AG08396 (cell line): ENCODE data around the gene POU6F2.
"Not testable (repeated sequence)": the region's sequence is repeated elsewhere in the genome, so short reads cannot be mapped to it uniquely, and the experiment has no call there.

Experiments
- DNase-seq: peaks from one replicate; pipeline ENCODE4 v3.0.0; 2012; ENCODE audit warnings: low spot score, mixed read lengths

Gene POU6F2

DNA sequence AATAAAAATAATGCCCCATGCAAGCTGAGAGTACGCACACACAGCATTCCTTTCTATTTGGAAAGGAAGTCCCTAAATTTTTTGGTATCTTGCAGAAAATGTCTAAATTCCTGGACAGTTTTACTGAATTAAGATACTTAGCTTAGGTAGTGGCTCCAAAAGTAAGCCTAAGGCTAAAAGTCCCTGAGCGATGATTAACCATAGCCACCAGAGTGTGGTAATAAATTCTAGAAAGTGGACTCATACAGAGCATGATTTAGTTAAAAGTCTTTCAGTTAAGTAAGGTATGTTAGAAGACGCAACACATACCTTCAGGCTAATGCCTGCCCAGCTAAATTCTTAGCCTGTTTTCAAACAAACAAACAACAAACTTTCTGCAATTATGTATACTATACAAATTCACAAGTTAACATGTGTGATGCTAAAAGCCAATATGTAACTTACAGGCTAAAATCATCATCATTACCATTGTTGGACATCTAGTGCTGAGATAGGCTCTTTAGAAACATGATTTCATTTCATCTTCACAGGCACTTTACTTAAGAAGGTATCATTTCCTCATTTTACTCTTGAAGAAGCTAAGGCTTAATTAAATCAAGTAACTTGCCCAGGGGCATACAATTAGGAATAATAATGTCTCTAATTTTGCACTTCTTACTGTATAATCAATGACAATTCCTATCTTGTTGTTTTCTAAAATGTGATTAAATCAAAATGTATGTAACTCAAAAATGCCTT is 327.1 kb downstream of the POU6F2 start:
- no peak for DNase-seq

DNA sequence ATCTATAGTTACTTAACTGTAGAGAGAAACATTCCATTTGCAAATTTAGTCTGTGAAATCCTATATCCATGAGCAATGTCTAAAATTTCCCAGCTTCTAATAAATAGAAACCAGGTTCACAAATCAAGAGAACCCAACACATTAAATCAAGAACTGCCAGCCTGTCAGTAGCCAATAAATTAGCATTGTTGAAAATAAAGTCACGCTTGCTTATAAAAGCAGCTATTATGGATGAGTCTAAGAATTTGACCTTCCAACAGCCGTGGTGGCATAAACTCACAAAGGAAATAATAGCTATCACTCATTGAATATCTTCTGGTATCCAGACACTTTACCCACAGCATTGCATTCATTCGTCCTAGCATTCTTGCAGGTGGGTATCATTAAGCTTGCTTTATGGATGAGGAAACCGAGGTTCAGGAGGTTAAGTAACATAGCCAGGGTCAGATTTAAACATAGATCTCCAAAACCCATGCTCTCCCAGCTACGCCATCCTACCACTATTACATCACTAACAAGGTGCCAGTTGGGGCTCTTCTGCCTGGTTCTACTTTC is 328.4 kb downstream of the POU6F2 start:
- no peak for DNase-seq

DNA sequence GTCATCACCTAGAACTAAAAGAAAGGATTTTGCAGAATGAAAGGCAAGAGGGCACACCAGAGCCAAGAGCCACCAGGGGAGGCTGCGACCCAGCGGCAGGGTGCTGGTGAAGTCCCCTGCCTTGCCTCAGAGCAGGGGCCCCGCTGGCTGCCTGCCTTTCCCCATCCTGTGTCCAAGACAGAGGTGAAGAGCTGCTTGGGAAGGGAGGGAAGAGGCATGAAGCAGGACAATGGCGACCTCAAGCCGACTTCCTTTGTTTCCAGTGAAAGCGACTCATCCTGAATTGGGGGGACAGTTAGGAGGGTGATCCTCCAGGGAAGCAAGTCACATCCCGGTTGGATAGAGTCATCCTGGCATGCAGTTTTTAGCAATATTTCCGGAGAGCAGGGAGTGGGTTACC is 333.0 kb downstream of the POU6F2 start:
- no peak for DNase-seq

DNA sequence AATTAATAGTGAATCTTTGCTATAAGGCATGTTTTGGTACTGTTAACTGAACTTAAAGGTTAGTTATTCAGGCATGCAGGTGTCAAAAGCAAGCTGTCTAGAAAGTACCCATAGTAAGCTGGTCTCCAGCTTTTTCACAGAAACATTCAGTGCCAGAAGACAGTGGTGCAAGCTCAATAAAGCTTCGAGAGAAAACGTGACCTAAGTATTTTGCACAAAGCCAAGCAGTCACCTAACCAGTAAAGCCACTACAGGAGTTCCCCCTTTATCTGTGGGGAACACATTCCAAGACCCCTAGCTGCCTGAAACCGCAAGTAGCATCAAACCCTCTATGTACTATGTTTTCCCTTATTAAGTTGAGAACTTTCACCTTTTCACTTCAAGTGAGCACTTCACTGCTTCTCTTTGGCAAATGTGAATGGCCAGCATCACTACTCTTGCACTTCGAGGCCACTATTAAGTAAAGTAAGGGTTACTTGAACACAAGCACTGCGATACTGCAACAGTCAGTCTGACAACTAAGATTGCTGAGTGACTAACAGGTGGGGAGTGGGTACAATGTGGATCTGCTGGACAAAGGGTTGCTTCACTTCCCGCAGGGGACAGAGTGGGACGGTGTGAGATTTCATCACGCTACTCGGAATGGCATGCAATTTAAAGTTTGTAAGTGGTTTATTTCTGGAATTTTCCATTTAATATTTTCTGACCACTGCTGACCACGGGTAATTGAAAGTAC is 334.7 kb downstream of the POU6F2 start:
- DNase-seq, result no peak

DNA sequence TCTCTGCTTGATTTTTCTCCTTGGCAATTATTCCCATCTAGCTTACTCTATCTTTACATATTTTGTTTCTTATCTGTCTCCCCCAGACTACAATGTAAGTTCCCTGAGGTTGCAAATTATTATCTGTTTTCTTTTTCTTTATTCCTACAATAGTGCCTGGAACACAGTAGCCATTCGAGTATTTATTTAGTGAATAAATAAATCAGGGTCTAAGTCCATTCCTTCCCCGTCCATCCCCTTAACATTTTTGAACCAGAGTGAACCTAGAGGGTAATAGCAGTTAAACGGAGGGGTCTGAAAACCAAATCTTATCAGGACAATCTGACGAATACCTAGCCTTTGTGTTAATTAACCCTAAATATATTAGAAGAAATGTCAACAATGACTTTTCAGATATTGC is 335.7 kb downstream of the POU6F2 start:
- DNase-seq, result no peak

DNA sequence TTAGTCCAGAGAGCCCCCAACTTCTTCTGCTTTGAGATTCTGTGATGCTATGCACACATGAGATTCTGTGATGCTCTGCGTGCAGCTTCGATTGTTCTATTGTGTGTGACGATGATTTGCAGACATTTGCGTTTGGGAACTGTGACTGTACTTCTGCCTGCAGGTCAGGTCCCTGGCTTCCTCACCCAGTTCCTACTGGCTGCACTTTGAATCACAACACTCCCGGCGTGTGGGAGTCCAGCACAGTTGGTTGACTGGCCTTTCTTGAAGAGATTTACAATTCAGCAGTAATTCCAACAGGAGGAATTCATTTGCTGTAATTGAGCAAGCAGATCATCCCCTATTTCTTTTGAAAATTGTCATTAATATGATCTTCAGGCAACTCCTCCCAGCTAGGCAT is 336.3 kb downstream of the POU6F2 start:
- no peak for DNase-seq

DNA sequence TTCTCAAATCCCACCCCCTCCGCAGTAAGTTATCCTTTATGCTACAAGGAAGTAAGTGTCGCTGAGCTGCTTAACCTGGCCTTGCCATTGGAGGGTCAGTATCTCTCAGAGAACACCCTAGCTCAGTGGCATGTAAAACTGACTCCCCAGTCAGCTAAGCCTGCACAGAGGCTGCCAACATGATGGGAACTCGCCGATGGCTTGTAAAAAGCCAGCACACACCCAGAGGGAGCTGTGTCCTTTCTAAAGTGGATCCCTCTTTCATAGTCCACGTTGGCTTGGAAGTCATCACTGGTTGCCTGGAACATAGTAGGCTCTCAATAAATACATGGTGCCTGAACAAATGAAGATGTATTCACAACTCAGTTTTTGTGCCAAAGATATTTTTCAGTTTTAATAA is 339.4 kb downstream of the POU6F2 start:
- DNase-seq, result no peak

DNA sequence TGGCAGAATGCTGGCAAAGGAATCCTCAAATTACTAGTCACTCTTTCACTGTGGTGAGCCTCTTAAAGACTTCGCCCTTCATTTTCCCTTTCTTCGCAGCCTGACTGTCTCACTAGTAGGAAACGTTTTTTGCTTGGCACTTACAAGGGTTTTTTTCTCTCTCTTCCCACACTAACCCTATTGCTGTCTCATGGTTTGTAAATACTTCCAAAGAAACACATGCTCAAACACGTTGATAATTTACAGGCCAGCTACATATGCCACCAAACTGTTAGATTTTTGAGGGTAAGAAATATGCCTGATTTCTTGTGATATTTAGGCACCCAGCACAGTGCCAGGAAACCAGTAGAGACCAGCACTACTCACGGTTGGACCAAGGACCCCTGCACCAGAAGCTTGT is 340.2 kb downstream of the POU6F2 start:
- no peak for DNase-seq

DNA sequence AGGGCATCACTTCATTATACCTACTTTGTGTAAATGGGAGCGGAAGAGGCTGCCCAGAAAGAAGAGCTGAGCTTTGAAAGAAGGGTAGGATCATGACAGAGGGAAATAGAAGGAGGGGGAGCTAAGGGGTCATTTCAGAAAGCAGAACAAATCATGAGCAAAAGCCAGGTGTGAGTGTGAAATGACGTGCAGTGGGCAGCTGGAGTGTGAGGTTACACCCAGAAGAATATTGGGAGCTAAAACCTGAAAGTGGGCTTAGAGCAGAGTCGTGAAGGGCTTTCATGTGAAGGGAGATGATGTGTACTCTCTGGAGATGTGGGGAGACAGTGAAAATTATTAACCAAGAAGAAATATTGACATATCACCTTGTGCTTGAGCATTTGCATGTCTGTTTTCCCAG is 343.5 kb downstream of the POU6F2 start:
- no peak for DNase-seq

DNA sequence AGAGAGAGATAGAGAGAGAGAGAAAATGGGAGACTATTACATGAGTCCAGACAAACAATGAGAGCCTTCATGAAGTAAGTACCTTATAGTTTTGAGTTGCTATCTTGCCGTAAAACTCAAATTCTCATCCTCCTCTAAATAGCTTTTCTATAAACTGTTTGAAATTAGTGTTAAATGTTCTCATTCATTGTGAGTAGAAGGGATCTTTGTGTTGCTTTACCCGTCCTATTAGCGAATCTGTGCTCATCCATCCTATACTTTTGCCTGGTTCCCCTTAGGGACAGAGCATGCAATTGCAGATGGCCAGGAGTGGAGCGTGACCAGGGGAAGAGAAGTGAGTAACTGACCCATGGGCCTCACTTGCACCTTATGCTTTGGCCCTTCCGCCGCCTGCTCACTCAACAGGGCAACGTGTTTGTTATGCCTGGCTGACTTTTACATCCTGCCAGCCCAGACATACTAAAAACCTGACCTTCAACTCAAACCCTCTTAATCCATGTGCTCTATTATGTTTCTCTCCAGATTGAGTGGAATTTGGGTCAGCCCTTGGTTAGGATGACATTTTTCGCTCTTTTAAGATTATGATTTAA is 344.3 kb downstream of the POU6F2 start:
- DNase-seq, result no peak

DNA sequence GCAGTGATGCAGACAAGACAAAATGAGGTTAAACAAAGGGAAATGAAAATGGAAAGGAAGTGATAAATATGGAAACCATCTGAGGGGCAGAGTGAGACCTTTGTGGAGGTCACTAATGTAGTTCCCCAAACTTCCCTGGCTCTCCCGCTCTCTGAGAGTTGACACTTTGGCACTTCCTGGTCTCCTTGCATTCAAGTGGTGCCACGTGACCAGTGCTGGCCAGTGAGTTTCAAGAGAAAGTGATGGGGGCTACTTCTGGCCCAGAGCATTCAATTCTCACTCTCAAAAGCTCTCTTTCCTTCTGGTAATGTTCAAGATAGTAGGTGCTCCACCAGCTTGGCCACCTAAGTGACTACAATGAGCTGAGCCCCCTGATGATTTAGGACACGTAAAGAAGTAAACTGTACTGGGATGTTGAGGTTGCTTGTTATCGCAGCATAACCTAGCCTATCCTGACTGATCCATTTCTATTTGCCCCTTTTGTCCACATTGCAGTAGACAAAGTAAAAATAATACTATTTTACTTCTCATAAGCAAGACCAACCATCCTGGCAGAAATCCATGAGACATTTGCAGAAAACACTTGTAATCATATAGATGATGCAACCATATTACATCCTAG is 346.5 kb downstream of the POU6F2 start:
- no peak for DNase-seq

DNA sequence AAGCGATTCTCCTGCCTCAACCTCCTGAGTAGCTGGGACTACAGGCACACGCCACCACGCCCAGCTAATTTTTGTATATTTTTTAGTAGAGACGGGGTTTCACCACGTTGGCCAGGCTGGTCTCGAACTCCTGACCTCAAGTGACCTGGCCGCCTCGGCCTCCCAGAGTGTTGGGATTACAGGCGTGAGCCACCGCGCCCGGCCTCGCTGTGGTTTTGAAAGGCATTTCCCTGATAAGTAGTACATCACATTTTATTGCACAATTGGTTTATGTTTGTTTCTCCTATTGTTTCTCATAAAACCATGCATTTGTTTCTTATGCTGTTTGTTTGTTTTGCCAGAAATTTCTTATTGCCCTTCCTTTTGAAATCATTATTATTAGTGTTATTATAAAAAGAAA is 353.9 kb downstream of the POU6F2 start:
- not testable (repeated sequence) for DNase-seq

DNA sequence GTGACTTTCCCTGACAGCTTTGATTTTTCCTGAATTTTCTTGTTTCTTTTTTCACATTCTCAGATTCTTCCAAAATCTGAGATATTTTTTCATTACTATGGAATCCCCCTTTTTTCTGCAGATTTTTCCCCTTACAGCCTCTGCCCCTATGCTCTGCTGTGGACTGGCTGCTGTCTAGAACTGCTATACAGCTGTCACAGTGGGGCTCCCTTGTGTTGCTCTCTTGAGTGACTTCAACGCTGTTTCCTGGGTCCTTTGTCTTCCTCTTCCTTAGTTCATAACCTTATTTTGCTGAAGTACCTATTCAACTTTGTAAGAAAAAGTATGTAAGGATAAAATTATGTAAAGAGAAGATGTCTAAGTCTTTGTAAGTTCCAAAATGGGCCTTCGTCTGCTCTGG is 354.4 kb downstream of the POU6F2 start:
- DNase-seq, result no peak

DNA sequence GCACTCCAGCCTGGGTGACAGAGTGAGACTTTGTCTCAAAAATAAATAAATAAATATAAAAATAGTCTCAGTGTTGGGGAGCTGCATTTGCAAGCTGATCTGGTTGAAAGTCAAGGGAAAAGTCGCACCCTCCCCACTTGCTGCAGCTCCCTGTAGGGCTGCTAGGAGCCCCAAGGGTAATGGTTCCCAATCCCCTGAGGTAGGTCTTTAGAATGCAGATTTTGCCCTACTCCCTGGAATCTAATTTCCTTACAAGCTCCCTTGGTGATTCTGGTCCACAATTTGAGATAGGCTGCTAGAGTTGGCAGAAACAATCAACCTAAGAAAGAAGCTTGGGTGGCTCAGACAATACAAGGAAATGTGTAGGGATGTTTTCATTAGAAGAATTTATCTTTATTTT is 356.0 kb downstream of the POU6F2 start:
- no peak for DNase-seq

DNA sequence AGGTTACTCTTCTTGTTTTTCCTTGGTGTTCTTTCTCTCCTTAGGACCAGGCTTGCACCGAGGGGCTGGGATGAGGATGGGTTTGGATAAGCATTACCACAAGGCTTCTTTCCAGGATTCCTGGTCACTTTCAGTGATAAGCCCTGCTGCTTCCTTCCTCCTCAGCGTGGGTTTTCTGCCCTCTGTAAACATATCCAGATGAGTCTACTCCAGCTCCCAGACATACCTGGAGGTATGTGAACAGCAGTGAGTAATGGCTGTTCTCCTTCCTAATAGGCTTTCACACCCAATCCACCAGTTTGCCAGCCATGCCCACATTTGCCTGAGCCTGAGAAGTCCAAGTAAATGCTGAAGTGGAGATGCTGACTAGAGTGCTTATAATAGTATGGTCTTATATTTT is 358.7 kb downstream of the POU6F2 start:
- no peak for DNase-seq

DNA sequence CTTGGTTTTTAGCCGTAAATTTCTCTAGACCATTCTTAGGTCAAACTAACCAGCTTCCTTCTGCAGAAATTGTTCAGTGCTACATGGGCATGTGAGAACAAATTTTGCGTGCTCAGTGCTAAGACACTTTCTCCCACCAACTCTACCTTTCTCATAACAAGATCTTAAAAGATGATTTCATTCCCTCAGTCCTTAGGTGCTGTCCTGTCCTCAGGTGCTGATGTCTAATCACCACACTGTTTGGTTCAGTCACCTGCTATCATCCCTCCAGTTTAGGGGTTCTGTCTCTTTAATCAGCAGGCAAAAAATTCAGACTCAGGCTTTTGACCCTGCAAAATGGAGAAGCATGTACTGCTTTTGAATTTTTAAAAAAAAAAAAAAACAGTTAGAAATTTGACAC is 361.0 kb downstream of the POU6F2 start:
- DNase-seq, result no peak

DNA sequence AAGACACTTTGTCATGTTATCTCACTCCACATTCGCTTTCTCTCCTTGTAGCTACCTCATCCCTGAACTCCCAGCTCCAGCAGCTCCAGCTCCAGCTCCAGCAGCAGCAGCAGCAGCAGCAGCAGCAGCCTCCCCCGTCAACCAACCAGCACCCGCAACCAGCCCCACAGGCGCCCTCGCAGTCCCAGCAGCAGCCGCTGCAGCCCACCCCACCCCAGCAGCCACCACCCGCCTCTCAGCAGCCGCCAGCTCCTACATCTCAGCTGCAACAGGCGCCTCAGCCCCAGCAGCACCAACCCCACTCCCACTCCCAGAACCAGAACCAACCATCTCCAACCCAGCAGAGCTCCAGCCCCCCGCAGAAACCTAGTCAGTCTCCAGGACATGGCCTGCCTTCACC is 361.9 kb downstream of the POU6F2 start:
- no peak for DNase-seq

DNA sequence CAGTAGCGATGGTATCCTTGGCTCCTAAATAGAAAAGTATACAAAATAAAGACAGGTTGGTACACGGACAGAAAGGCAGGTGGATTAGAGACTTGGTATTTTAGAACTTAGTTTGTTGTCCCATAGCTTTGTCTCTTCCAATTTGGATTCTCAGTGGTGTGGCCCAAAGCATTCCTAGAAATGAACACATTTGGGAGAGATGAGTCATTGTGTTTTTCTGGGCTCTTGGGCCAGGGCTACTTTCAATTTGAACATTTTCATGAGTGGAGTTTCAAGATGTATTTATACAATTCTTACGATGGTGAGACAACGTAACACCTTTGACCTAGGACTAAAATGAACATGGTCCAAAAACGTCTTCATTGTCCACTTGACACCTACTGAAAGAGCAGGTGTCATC is 363.4 kb downstream of the POU6F2 start:
- DNase-seq, result no peak

DNA sequence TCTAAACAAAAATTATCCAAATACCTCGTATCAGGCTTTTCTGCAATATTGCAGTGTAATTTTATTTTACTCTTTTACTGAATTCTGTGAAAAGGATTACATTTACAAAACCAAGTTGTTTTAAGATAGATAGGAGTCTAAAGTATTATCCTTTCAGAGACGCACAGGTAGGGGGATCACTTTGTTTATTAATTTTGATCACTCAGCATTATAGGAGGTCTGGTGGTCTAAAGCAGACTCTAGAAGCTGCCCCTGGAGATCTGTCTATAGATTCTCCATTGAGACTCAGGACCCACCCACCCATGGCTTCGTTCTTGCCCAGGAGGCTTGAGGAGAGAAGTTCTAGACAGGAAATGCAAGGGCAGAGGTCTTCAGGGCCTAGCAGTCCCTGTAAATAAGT is 365.1 kb downstream of the POU6F2 start:
- DNase-seq, result no peak

DNA sequence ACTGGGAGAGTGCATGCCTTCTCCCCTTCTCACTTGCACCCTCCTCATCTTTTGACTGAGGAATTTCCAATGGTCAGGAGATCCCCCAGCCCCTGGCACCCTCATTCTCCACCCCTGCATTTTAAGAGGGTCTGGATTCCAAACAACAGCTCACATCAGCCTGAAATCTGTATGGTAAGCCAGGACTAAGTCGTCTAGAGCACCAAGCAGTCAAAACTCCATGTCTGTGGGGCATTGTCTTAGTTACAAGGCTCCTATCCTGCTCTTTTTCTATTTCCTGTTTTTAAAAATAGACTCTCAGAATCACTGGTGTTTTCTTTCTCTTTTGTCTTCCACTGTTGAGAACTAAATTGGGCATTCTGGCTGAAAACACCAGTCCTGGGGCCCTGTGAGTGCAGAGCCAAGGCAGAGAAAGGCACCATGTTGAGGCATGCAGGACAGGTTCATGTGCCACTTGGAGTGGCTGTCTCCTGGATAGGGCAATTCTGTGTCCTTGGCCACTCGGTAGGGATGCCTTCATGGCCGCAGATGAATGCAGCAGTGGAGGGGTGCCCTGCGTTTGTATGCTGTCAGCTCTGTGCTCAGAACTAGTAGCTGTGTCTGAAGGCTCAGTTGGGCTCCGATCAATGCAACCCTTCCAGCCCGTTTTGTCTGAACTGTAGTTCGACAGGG is 371.9 kb downstream of the POU6F2 start:
- DNase-seq, result no peak

DNA sequence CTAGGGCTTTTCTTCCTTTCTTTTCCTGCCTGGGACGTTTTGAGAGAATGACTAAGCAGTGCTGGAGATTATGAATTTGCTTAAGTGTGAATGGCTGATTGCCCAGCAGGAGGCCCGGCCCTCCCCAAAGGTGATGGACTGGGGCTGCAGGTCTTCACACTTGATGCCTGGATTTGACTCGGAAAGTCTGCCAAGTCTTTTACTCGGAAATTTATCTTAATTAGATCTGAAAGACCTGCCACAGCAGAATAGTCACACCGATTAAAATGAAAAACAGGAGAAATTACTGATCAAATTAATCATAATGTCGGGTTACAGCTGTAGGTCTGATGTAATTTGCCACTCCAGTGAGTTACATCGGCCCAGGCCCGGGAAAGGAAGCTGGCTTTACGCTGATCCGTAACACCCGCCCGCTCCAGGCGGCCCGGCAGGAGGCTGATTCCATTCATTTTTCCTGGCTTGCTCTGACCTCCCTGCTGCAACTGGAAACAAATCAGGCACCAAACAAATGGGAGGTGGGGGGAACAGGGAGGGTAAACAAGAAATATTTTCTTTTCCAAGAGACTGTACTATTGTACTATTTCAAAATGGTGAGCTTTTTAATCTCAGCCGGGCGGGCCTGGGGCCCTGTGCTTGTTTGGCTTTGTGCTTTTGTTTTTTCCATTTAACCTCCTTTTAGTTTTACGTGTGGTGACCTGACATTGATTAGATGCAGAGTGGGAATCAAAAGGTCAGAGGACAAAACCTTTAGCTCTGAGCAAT is 376.1 kb downstream of the POU6F2 start:
- peak; percentile 32 for DNase-seq
